HCT116 (cell line): ENCODE data around the gene ZBTB17. TPM values are rescaled to one million over a fixed set of nuclear protein-coding genes. Genes with fewer than 3 reads are reported as not detected.

Experiments
- ATAC-seq: fragments of 200-7000 bp; cut with Tn5 transposase; 2 replicates; pipeline ENCODE4 v1.9.1; 2020; ENCODE audit warnings: mild to moderate bottlenecking, moderate library complexity
- BruUV-seq: library from RNA; stranded (reverse); fragments of 400-500 nt; replicated peaks from 2 replicates; lab custom pipeline; 2021; lab: Mats Ljungman, UMichigan
- CTCF ChIA-PET: fragments of 300-600 bp; sonication (Branson Sonifier 250); formaldehyde crosslinking; loops from one replicate; lab custom pipeline; 2021; ENCODE audit warnings: antibody characterized with exemption; lab: Charles Lee
- POLR2A ChIA-PET: fragments of 300-600, 350-600 bp; sonication (Branson Sonifier 250); formaldehyde crosslinking; loops from one replicate; lab custom pipeline; 2021; ENCODE audit warnings: antibody characterized with exemption; lab: Charles Lee
- RAD21 ChIA-PET, 2 experiments: fragments of 300-600 bp; sonication (Branson Sonifier 250); formaldehyde crosslinking; loops; one replicate each; lab custom pipeline; 2023; ENCODE audit warnings: low total read pairs in 2 of 2; ENCODE audit not compliant: uncharacterized antibody in 2 of 2, unreplicated experiment in 2 of 2, low non-redundant PET in 1 of 2; lab: Charles Lee
- DNase-seq: peaks from one replicate; pipeline ENCODE4 v3.0.0-alpha.2; 2010; ENCODE audit warnings: low read depth, low spot score
- H2AFZ ChIP-seq: fragments of 200-600 bp; shearing (Covaris generic), sonication (generic); 2 replicates; pipeline ENCODE4 v1.6.1; 2017; ENCODE audit warnings: low read depth, mixed run types, mixed read lengths, antibody characterized with exemption, low read length; ENCODE audit not compliant: poor library complexity, severe bottlenecking
- H3K27ac ChIP-seq: 2 replicates; pipeline ENCODE4 v1.5.1; 2012; ENCODE audit warnings: low read depth, low read length
- H3K27me3 ChIP-seq: fragments of 200-600 bp; sonication (generic); 2 replicates; pipeline ENCODE4 v1.6.1; 2016; ENCODE audit warnings: mixed run types, low read length, mixed read lengths; ENCODE audit not compliant: insufficient read depth
- H3K36me3 ChIP-seq, 2 experiments: fragments of 200-500 bp in 1 of 2; fragments of 200-600 bp in 1 of 2; sonication (Bioruptor generic) in 1 of 2; sonication (generic) in 1 of 2; 2 replicates each; pipeline versions ENCODE4 v1.5.1 to v1.6.1; 2014 to 2016; ENCODE audit warnings: low read length in 2 of 2, inconsistent platforms in 1 of 2, mixed read lengths in 1 of 2, mixed run types in 1 of 2; ENCODE audit not compliant: insufficient read depth in 2 of 2, control insufficient read depth in 1 of 2
- H3K4me1 ChIP-seq, 2 experiments: fragments of 200-600 bp in 1 of 2; sonication (generic) in 1 of 2; 2 replicates each; pipeline versions ENCODE4 v1.5.1 to v1.6.1; 2012 to 2017; ENCODE audit warnings: low read length in 2 of 2, inconsistent platforms in 1 of 2, mild to moderate bottlenecking in 1 of 2, mixed read lengths in 1 of 2, mixed run types in 1 of 2, moderate library complexity in 1 of 2; ENCODE audit not compliant: insufficient read depth in 2 of 2, control insufficient read depth in 1 of 2
- H3K4me2 ChIP-seq: fragments of 200-600 bp; sonication (generic); 2 replicates; pipeline ENCODE4 v1.6.1; 2017; ENCODE audit warnings: mixed run types, low read length, mixed read lengths
- H3K4me3 ChIP-seq, 2 experiments: fragments of 200-600 bp in 1 of 2; sonication (generic) in 1 of 2; replicated peaks in 1 of 2; 2 replicates each; pipeline ENCODE4 v1.5.1; 2011 to 2016; ENCODE audit warnings: low read length in 2 of 2, control low read depth in 1 of 2, low read depth in 1 of 2, mild to moderate bottlenecking in 1 of 2, mixed read lengths in 1 of 2, mixed run types in 1 of 2
- H3K79me2 ChIP-seq: fragments of 200-600 bp; sonication (generic); 2 replicates; pipeline ENCODE4 v1.6.1; 2017; ENCODE audit warnings: mild to moderate bottlenecking, mixed run types, low read length, moderate library complexity, mixed read lengths; ENCODE audit not compliant: insufficient read depth
- H3K9ac ChIP-seq: fragments of 200-600 bp; sonication (generic); 2 replicates; pipeline ENCODE4 v1.6.1; 2016; ENCODE audit warnings: low read length, mixed read lengths
- H3K9me2 ChIP-seq: fragments of 200-600 bp; sonication (generic), shearing (Covaris generic); 2 replicates; pipeline ENCODE4 v1.6.1; 2017; ENCODE audit warnings: mixed run types, mild to moderate bottlenecking, moderate library complexity; ENCODE audit not compliant: insufficient read depth
- H3K9me3 ChIP-seq, 2 experiments: fragments of 200-500 bp in 1 of 2; fragments of 200-600 bp in 1 of 2; sonication (Bioruptor generic) in 1 of 2; sonication (generic) in 1 of 2; 2 replicates each; pipeline ENCODE4 v1.6.1; 2014 to 2017; ENCODE audit warnings: low read length in 2 of 2, mixed read lengths in 2 of 2, inconsistent platforms in 1 of 2, low read depth in 1 of 2, mild to moderate bottlenecking in 1 of 2, mixed run types in 1 of 2, moderate library complexity in 1 of 2; ENCODE audit not compliant: control insufficient read depth in 1 of 2, insufficient read depth in 1 of 2
- H4K20me1 ChIP-seq: fragments of 200-600 bp; sonication (generic), shearing (Covaris generic); 2 replicates; pipeline ENCODE4 v1.6.1; 2017; ENCODE audit warnings: mixed run types, mild to moderate bottlenecking, moderate library complexity; ENCODE audit not compliant: insufficient read depth
- ATF3 ChIP-seq: IDR thresholded peaks from 2 replicates; pipeline ENCODE4 v1.6.1; 2012
- CEBPB ChIP-seq: IDR thresholded peaks from 2 replicates; pipeline ENCODE4 v1.6.1; 2012; ENCODE audit warnings: low read depth
- ELF1 ChIP-seq: IDR thresholded peaks from 2 replicates; pipeline ENCODE4 v1.6.1; 2012; ENCODE audit warnings: low read depth, borderline replicate concordance
- EZH2phosphoT487 ChIP-seq: fragments of 200-600 bp; IDR thresholded peaks from 2 replicates; pipeline ENCODE4 v1.6.1; 2018; ENCODE audit warnings: antibody characterized with exemption, borderline replicate concordance
- FOSL1 ChIP-seq: IDR thresholded peaks from 2 replicates; pipeline ENCODE4 v1.6.1; 2012; ENCODE audit warnings: low read depth
- JUND ChIP-seq: IDR thresholded peaks from 2 replicates; pipeline ENCODE4 v1.6.1; 2012
- POLR2AphosphoS5 ChIP-seq: IDR thresholded peaks from 2 replicates; pipeline ENCODE4 v1.6.1; 2011; ENCODE audit warnings: mild to moderate bottlenecking, low read depth, low read length, moderate library complexity
- RAD21 ChIP-seq: IDR thresholded peaks from 2 replicates; pipeline ENCODE4 v1.6.1; 2012; ENCODE audit warnings: low read depth, mild to moderate bottlenecking
- REST ChIP-seq: IDR thresholded peaks from 2 replicates; pipeline ENCODE4 v1.6.1; 2012; ENCODE audit warnings: low read depth
- SIN3A ChIP-seq: IDR thresholded peaks from 2 replicates; pipeline ENCODE4 v1.6.1; 2012; ENCODE audit warnings: low read depth
- SRF ChIP-seq: IDR thresholded peaks from 2 replicates; pipeline ENCODE4 v1.6.1; 2012; ENCODE audit warnings: low read depth
- TCF7L2 ChIP-seq: IDR thresholded peaks from 2 replicates; pipeline ENCODE4 v1.7.0; 2011; ENCODE audit warnings: borderline replicate concordance, inconsistent platforms; ENCODE audit not compliant: insufficient read depth, insufficient read length; ENCODE audit errors: extremely low read depth
- YY1 ChIP-seq: IDR thresholded peaks from 2 replicates; pipeline ENCODE4 v1.6.1; 2011; ENCODE audit warnings: low read length, low read depth, moderate library complexity, mild to moderate bottlenecking; ENCODE audit not compliant: insufficient replicate concordance; ENCODE audit errors: extremely low read depth
- ZBTB33 ChIP-seq: IDR thresholded peaks from 2 replicates; pipeline ENCODE4 v1.6.1; 2011; ENCODE audit warnings: mild to moderate bottlenecking, low read length, moderate library complexity; ENCODE audit not compliant: insufficient replicate concordance; ENCODE audit errors: extremely low read depth
- ZNF274 ChIP-seq: fragments of 200-500 bp; sonication (Bioruptor generic); IDR thresholded peaks from 2 replicates; pipeline ENCODE4 v1.6.1; 2014; ENCODE audit warnings: mild to moderate bottlenecking, low read depth, low read length, inconsistent platforms
- intact Hi-C: fragments of 100-400 bp; cut with micrococcal nuclease; formaldehyde crosslinking; loops from 2 replicates; pipeline ENCODE4 v1.10.0; 2022
- total RNA-seq: library from RNA; stranded (reverse); gene quantifications from one replicate; pipeline ENCODE4 v1.2.1, GENCODE V29; 2021; ENCODE audit not compliant: unreplicated experiment

ZBTB17 gene
- total RNA-seq, 1 experiment from 2014 or later = 31.6 TPM

GRCh38 chr1:15954316-15954715 lies 21.6 kb downstream of the ZBTB17 start:
- CTCF ChIA-PET = no interaction called here
- POLR2A ChIA-PET = no interaction called here
- H3K4me3 ChIP-seq = no peak overlapping the region
- H2AFZ ChIP-seq = no peak overlapping the region
- peaks cover 26 to 61% of the 10 kb centered on the region in 2 experiments for H3K4me1 ChIP-seq
- H3K4me2 ChIP-seq = no peak overlapping the region
- H3K27ac ChIP-seq = no peak overlapping the region
- DNase-seq (no peak), ATAC-seq (no peak)
- BruUV-seq = no TSS peak
- RAD21 ChIA-PET = no interaction called here
- H3K79me2 ChIP-seq = peaks cover 35% of the 10 kb centered on the region; the same call in 1 of the 2 replicates
- no peak overlapping the region for H3K9ac ChIP-seq
- no peaks in the 10 kb centered on the region for H3K9me2 ChIP-seq
- no peaks in the 10 kb centered on the region for H3K9me3 ChIP-seq
- no peaks in the 10 kb centered on the region for H3K36me3 ChIP-seq
- intact Hi-C loops = no loop called here
- H4K20me1 ChIP-seq = no peaks in the 10 kb centered on the region
- H3K27me3 ChIP-seq = no peaks in the 10 kb centered on the region
- TF ChIP-seq TCF7L2 (no peak), SIN3A (no peak), ELF1 (no peak), RAD21 (no peak), ATF3 (no peak), YY1 (no peak)

GRCh38 chr1:15953791-15954241 lies 22.1 kb downstream of the ZBTB17 start:
- Histone ChIP-seq H4K20me1 (no peaks in the 10 kb centered on the region), H3K79me2 (peaks cover 35% of the 10 kb centered on the region; the same call in 1 of the 2 replicates), H3K4me1 (peaks cover 31 to 66% of the 10 kb centered on the region in 2 experiments), H3K4me3 (no peak overlapping the region), H3K9me2 (no peaks in the 10 kb centered on the region), H3K9me3 (no peaks in the 10 kb centered on the region), H3K27ac (no peak overlapping the region), H3K27me3 (no peaks in the 10 kb centered on the region), H3K36me3 (no peaks in the 10 kb centered on the region), H3K4me2 (peak overlapping the region; percentile 78; the same call in 1 of the 2 replicates), H2AFZ (no peak overlapping the region), H3K9ac (0 out of 2 replicates have a peak overlapping the region, but pooled peaks have one; percentile 40)
- intact Hi-C loops = no loop called here
- ChIA-PET CTCF (no interaction called here), POLR2A (no interaction called here), RAD21 (no interaction called here)
- BruUV-seq = no TSS peak
- no peak for ATAC-seq
- DNase-seq = no peak
- TF ChIP-seq SIN3A (no peak), REST (no peak), JUND (no peak), CEBPB (no peak), ZBTB33 (no peak), FOSL1 (no peak), SRF (no peak), POLR2AphosphoS5 (no peak), EZH2phosphoT487 (no peak), ZNF274 (no peak), ATF3 (no peak)
